ENCODE measurements around the gene KCNB1.

KCNB1 gene

GRCh38 chr20:49403911-49404310 is 78.6 kb downstream of the KCNB1 start:
- in situ Hi-C loops (cut with MboI; ENCODE audit: low pct_unique_long_range_greater_than_20kb, low sequenced_read_pairs, unreplicated experiment), result no loop called here
- no peak for TF ChIP-seq CTCF (IDR thresholded peaks at IDR 0.05; ENCODE audit: extremely low read depth, insufficient read depth, missing control alignments)
- no peak for DNase-seq (ENCODE audit: low spot score)

- DNase-seq (ENCODE audit: low spot score), result no peak
- in situ Hi-C loops (cut with MboI; ENCODE audit: low pct_unique_long_range_greater_than_20kb, low sequenced_read_pairs, unreplicated experiment), result no loop called here
- no peak for TF ChIP-seq CTCF (IDR thresholded peaks at IDR 0.05; ENCODE audit: extremely low read depth, insufficient read depth, missing control alignments)
Observed at GRCh38 chr20:49403012-49403411, 79.5 kb downstream of the KCNB1 start.

GRCh38 chr20:49400904-49401303 is 81.6 kb downstream of the KCNB1 start:
- TF ChIP-seq CTCF (IDR thresholded peaks at IDR 0.05; ENCODE audit: extremely low read depth, insufficient read depth, missing control alignments), result no peak
- no peak for DNase-seq (ENCODE audit: low spot score)
- in situ Hi-C loops (cut with MboI; ENCODE audit: low pct_unique_long_range_greater_than_20kb, low sequenced_read_pairs, unreplicated experiment), result no loop called here

GRCh38 chr20:49400410-49400809 is 82.1 kb downstream of the KCNB1 start:
- in situ Hi-C loops (cut with MboI; ENCODE audit: low pct_unique_long_range_greater_than_20kb, low sequenced_read_pairs, unreplicated experiment), result no loop called here
- no peak for DNase-seq (ENCODE audit: low spot score)
- no peak for TF ChIP-seq CTCF (IDR thresholded peaks at IDR 0.05; ENCODE audit: extremely low read depth, insufficient read depth, missing control alignments)

GRCh38 chr20:49399329-49399728 is 83.1 kb downstream of the KCNB1 start:
- DNase-seq (ENCODE audit: low spot score), result no peak
- in situ Hi-C loops (cut with MboI; ENCODE audit: low pct_unique_long_range_greater_than_20kb, low sequenced_read_pairs, unreplicated experiment), result no loop called here
- TF ChIP-seq CTCF (IDR thresholded peaks at IDR 0.05; ENCODE audit: extremely low read depth, insufficient read depth, missing control alignments), result no peak

- in situ Hi-C loops (cut with MboI; ENCODE audit: low pct_unique_long_range_greater_than_20kb, low sequenced_read_pairs, unreplicated experiment), result no loop called here
- no peak for DNase-seq (ENCODE audit: low spot score)
- no peak for TF ChIP-seq CTCF (IDR thresholded peaks at IDR 0.05; ENCODE audit: extremely low read depth, insufficient read depth, missing control alignments)
Observed at GRCh38 chr20:49398401-49399144, 83.9 kb downstream of the KCNB1 start.
